ENCODE measurements around the gene MEFV. TPM values are rescaled to one million over a fixed set of nuclear protein-coding genes. Genes with fewer than 3 reads are reported as not detected.

MEFV gene
- total and polyA plus RNA-seq, 2 of the 13 experiments (the other 11 are each of a cell fraction or from before 2014, with no cell fraction given), result 0.22 TPM; not detected in 1

DNA sequence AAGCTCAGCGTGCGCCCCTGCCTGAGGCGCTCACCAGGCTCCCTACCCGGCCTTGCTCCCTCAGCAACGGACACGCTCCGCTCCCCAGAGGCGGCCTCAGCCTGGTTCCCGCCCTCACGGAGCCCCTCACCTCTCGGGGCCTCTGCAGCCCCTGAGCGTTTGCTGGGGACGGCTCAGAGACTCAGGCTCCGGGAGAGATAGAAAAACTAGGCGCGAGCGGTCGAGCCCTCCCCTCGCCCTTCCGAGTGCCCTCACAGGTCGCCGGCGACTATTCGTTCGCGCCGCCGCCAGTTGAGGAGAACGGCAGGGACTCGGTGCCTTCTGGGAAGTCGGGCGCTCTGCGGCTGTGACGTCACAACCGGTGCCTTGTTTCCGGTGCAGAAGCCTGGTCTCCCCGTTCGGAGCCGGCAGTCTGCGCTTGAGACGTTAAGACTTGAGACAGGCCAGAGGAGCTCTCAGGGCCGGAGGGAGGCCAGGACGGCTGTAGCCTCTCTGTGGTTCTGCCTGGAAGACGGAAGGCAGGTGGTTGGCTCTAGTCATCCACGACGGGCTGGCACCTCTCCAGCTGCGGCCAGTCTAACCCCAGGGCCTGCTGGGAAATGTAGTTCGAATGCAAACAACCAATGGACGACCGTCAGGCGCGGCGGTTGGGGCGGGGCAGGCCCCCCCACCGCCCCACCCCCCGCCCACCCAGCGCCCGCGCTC lies 21.4 kb downstream of the MEFV start, which contains the start of gene ZNF200 (continued):
- TF ChIP-seq, protein P1, sequence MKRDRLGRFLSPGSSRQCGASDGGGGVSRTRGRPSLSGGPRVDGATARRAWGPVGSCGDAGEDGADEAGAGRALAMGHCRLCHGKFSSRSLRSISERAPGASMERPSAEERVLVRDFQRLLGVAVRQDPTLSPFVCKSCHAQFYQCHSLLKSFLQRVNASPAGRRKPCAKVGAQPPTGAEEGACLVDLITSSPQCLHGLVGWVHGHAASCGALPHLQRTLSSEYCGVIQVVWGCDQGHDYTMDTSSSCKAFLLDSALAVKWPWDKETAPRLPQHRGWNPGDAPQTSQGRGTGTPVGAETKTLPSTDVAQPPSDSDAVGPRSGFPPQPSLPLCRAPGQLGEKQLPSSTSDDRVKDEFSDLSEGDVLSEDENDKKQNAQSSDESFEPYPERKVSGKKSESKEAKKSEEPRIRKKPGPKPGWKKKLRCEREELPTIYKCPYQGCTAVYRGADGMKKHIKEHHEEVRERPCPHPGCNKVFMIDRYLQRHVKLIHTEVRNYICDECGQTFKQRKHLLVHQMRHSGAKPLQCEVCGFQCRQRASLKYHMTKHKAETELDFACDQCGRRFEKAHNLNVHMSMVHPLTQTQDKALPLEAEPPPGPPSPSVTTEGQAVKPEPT (CRISPR knock-in tag; IDR thresholded peaks at IDR 0.05; ENCODE audit: low read depth), result peak; percentile 34; the same call in 1 of the 2 replicates
- TF ChIP-seq JDP2 (CRISPR knock-in tag; IDR thresholded peaks at IDR 0.05; ENCODE audit: borderline replicate concordance) (no peak), SRSF1 (optimal IDR thresholded peaks at IDR 0.05; ENCODE audit: low read depth, low read length) (peak; percentile 63), ETV5 (CRISPR knock-in tag; IDR thresholded peaks at IDR 0.05; ENCODE audit: borderline replicate concordance) (peak; percentile 38; the same call in 1 of the 2 replicates), SIN3B (IDR thresholded peaks at IDR 0.05; ENCODE audit: low read length) (0 out of 2 replicates have a peak, but pooled peaks have one; percentile 70), HNRNPK (IDR thresholded peaks at IDR 0.05; ENCODE audit: low read depth, low read length, poor library complexity, severe bottlenecking) (peak; percentile 44), NCOA1 (CRISPR knock-in tag; IDR thresholded peaks at IDR 0.05) (0 out of 2 replicates have a peak, but pooled peaks have one; percentile 81), PPARG (CRISPR knock-in tag; conservative IDR thresholded peaks at IDR 0.05) (no peak), ZNF570 (CRISPR knock-in tag; IDR thresholded peaks at IDR 0.05; ENCODE audit: borderline replicate concordance) (no peak), HOXA5 (CRISPR knock-in tag; IDR thresholded peaks at IDR 0.05) (peak; percentile 83), ZNF572 (CRISPR knock-in tag; IDR thresholded peaks at IDR 0.05) (no peak)
- TF ChIP-seq, protein P2, sequence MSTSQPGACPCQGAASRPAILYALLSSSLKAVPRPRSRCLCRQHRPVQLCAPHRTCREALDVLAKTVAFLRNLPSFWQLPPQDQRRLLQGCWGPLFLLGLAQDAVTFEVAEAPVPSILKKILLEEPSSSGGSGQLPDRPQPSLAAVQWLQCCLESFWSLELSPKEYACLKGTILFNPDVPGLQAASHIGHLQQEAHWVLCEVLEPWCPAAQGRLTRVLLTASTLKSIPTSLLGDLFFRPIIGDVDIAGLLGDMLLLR (CRISPR knock-in tag; IDR thresholded peaks at IDR 0.05), result peak; percentile 33; the same call in 1 of the 2 replicates
- TF ChIP-seq, protein P3, sequence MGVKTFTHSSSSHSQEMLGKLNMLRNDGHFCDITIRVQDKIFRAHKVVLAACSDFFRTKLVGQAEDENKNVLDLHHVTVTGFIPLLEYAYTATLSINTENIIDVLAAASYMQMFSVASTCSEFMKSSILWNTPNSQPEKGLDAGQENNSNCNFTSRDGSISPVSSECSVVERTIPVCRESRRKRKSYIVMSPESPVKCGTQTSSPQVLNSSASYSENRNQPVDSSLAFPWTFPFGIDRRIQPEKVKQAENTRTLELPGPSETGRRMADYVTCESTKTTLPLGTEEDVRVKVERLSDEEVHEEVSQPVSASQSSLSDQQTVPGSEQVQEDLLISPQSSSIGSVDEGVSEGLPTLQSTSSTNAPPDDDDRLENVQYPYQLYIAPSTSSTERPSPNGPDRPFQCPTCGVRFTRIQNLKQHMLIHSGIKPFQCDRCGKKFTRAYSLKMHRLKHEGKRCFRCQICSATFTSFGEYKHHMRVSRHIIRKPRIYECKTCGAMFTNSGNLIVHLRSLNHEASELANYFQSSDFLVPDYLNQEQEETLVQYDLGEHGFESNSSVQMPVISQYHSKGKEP (CRISPR knock-in tag; IDR thresholded peaks at IDR 0.05), result no peak
- TF ChIP-seq, protein P4, sequence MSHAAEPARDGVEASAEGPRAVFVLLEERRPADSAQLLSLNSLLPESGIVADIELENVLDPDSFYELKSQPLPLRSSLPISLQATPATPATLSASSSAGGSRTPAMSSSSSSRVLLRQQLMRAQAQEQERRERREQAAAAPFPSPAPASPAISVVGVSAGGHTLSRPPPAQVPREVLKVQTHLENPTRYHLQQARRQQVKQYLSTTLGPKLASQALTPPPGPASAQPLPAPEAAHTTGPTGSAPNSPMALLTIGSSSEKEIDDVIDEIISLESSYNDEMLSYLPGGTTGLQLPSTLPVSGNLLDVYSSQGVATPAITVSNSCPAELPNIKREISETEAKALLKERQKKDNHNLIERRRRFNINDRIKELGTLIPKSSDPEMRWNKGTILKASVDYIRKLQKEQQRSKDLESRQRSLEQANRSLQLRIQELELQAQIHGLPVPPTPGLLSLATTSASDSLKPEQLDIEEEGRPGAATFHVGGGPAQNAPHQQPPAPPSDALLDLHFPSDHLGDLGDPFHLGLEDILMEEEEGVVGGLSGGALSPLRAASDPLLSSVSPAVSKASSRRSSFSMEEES (CRISPR knock-in tag; IDR thresholded peaks at IDR 0.05), result 0 out of 2 replicates have a peak, but pooled peaks have one; percentile 34
- TF ChIP-seq, protein P5, sequence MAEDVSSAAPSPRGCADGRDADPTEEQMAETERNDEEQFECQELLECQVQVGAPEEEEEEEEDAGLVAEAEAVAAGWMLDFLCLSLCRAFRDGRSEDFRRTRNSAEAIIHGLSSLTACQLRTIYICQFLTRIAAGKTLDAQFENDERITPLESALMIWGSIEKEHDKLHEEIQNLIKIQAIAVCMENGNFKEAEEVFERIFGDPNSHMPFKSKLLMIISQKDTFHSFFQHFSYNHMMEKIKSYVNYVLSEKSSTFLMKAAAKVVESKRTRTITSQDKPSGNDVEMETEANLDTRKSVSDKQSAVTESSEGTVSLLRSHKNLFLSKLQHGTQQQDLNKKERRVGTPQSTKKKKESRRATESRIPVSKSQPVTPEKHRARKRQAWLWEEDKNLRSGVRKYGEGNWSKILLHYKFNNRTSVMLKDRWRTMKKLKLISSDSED (CRISPR knock-in tag; IDR thresholded peaks at IDR 0.05), result no peak
- TF ChIP-seq, protein P6, sequence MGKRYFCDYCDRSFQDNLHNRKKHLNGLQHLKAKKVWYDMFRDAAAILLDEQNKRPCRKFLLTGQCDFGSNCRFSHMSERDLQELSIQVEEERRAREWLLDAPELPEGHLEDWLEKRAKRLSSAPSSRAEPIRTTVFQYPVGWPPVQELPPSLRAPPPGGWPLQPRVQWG (CRISPR knock-in tag; IDR thresholded peaks at IDR 0.05; ENCODE audit: borderline replicate concordance, low read depth), result no peak
